Measurements from ENCODE around the gene THTPA. TPM values are rescaled to one million over a fixed set of nuclear protein-coding genes. Genes with fewer than 3 reads are reported as not detected.

THTPA gene
- total RNA-seq, 1 donor from 2014 or later: 4.6 TPM

Other genes starting within 250 kb of the THTPA start
- gene BCL2L2, start 249.4 kb upstream of the THTPA start, total RNA-seq: 10.9 and 16.3 TPM in 2 replicates
- 67.0 and 90.6 TPM in 2 replicates for gene PABPN1, start 234.8 kb upstream of the THTPA start, total RNA-seq
- gene SLC22A17, start 203.4 kb upstream of the THTPA start, total RNA-seq: 0.13 and 0.38 TPM in 2 replicates
- gene EFS, start 191.1 kb upstream of the THTPA start, total RNA-seq: not detected in 2 replicates
- gene IL25, start 183.5 kb upstream of the THTPA start, total RNA-seq: under 0.01 TPM in 1 of 2 replicates, not detected in the other
- not detected in 2 replicates for gene CMTM5, start 179.2 kb upstream of the THTPA start, total RNA-seq
- not detected in 2 replicates for gene MYH6, start 148.0 kb upstream of the THTPA start, total RNA-seq
- not detected in 2 replicates for gene MYH7, start 120.6 kb upstream of the THTPA start, total RNA-seq
- gene NGDN, start 86.6 kb upstream of the THTPA start, total RNA-seq: 35.8 and 36.7 TPM in 2 replicates
- 0.13 TPM in 2 replicates for gene ZFHX2, start 4.5 kb upstream of the THTPA start, total RNA-seq
- gene AP1G2, start 11.5 kb downstream of the THTPA start, total RNA-seq: 20.4 and 28.6 TPM in 2 replicates
- under 0.01 and 0.13 TPM in 2 replicates for gene JPH4, start 22.5 kb downstream of the THTPA start, total RNA-seq
- gene DHRS2, start 80.1 kb downstream of the THTPA start, total RNA-seq: 1.7 and 2.0 TPM in 2 replicates